K562 (cell line): ENCODE data around the gene USP10. TPM values are rescaled to one million over a fixed set of nuclear protein-coding genes. Genes with fewer than 3 reads are reported as not detected.
A peak's percentile ranks its signal among the peaks of the same experiment; 100 is the strongest.

Experiments used
- ATAC-seq: fragments of 200-7000 bp; cut with Tn5 transposase; 3 replicates; pipeline ENCODE4 v1.9.1; 2020; ENCODE audit warnings: moderate library complexity
- BruUV-seq: library from RNA; stranded (reverse); fragments of 400-500 nt; replicated peaks from 2 replicates; lab custom pipeline; 2021; lab: Mats Ljungman, UMichigan
- CTCF ChIA-PET: fragments of 300-600 bp; formaldehyde crosslinking; extraction: SDS; loops from one replicate; lab custom pipeline; 2021; ENCODE audit warnings: low intra/inter-chr PET ratio; lab: Yijun Ruan, JAX
- POLR2A ChIA-PET: fragments of 300-600, 350-650 bp; sonication (Branson Sonifier 250); formaldehyde crosslinking; extraction: SDS; loops from one replicate; lab custom pipeline; 2021; ENCODE audit warnings: antibody characterized with exemption, inconsistent platforms; lab: Yijun Ruan, JAX
- DNase-seq, 4 experiments: peaks; one replicate each; pipeline versions ENCODE4 v3.0.0 to v3.0.0-alpha.2; 2011 to 2018; ENCODE audit warnings: low spot score in 3 of 4, mixed read lengths in 3 of 4; ENCODE audit errors: extremely low read depth in 1 of 4
- FAIRE-seq: peaks from 2 replicates; lab custom pipeline; 2011; peaks lifted over from hg19 to GRCh38; lab: Jason Lieb, UNC
- H2AFZ ChIP-seq: 2 replicates; pipeline ENCODE4 v1.6.0; 2011; ENCODE audit warnings: low read depth, low read length, control low read depth, inconsistent platforms
- H3K27ac ChIP-seq: fragments of 200-600 bp; 3 replicates; pipeline ENCODE4 v1.8.0; 2011; ENCODE audit warnings: low read depth, mild to moderate bottlenecking, control low read depth, inconsistent platforms, low read length, moderate library complexity, mixed read lengths; ENCODE audit errors: extremely low read depth
- H3K27me3 ChIP-seq, 2 experiments: fragments of 300-600 bp in 1 of 2; 2 replicates in 1 of 2; 3 replicates in 1 of 2; pipeline versions ENCODE4 v1.6.0 to v1.8.0; 2011; ENCODE audit warnings: inconsistent platforms in 2 of 2, low read length in 2 of 2, mild to moderate bottlenecking in 1 of 2, mixed read lengths in 1 of 2, moderate library complexity in 1 of 2; ENCODE audit not compliant: control insufficient read depth in 2 of 2, insufficient read depth in 2 of 2
- H3K36me3 ChIP-seq: fragments of 300-600 bp; 3 replicates; pipeline ENCODE4 v1.8.0; 2011; ENCODE audit warnings: mild to moderate bottlenecking, low read length, inconsistent platforms; ENCODE audit not compliant: control insufficient read depth, insufficient read depth
- H3K4me1 ChIP-seq, 2 experiments: fragments of 200-600 bp in 1 of 2; replicated peaks in 1 of 2; 2 replicates in 1 of 2; 3 replicates in 1 of 2; pipeline versions ENCODE4 v1.5.1 to v1.8.0; 2011; ENCODE audit warnings: inconsistent platforms in 2 of 2, low read length in 2 of 2, mild to moderate bottlenecking in 1 of 2, mixed read lengths in 1 of 2, moderate library complexity in 1 of 2; ENCODE audit not compliant: control insufficient read depth in 2 of 2, insufficient read depth in 2 of 2
- H3K4me2 ChIP-seq: 2 replicates; pipeline ENCODE4 v1.6.1; 2011; ENCODE audit warnings: low read length, control low read depth, inconsistent platforms, mixed read lengths; ENCODE audit not compliant: insufficient read depth
- H3K4me3 ChIP-seq: fragments of 200-600 bp; sonication (generic), shearing (Covaris generic); 2 replicates; pipeline ENCODE4 v1.5.1; 2016; ENCODE audit warnings: control low read depth, inconsistent platforms
- H3K79me2 ChIP-seq: fragments of 200-600 bp; 3 replicates; pipeline ENCODE4 v1.8.0; 2011; ENCODE audit warnings: low read length, inconsistent platforms; ENCODE audit not compliant: control insufficient read depth, insufficient read depth
- H3K9ac ChIP-seq, 2 experiments: 2 replicates each; pipeline versions ENCODE4 v1.6.0 to v1.6.1; 2011; ENCODE audit warnings: low read depth in 2 of 2, low read length in 2 of 2, control low read depth in 1 of 2, inconsistent platforms in 1 of 2, mild to moderate bottlenecking in 1 of 2, mixed read lengths in 1 of 2; ENCODE audit not compliant: insufficient read depth in 1 of 2
- H3K9me1 ChIP-seq: one replicate; pipeline ENCODE4 v1.6.0; 2011; ENCODE audit warnings: inconsistent platforms, mild to moderate bottlenecking, low read length, moderate library complexity; ENCODE audit not compliant: control insufficient read depth, insufficient read depth
- H3K9me3 ChIP-seq: replicated peaks from 2 replicates; pipeline ENCODE4 v1.5.1; 2011; ENCODE audit warnings: low read depth, low read length, inconsistent platforms; ENCODE audit not compliant: control insufficient read depth, insufficient read depth
- H4K20me1 ChIP-seq: replicated peaks from 2 replicates; pipeline ENCODE4 v1.6.1; 2011; ENCODE audit warnings: low read length, inconsistent platforms, mixed read lengths; ENCODE audit not compliant: control insufficient read depth, insufficient read depth
- IFI16 ChIP-seq: fragments of 250-450 bp; sonication (Bioruptor Pico); IDR thresholded peaks from 2 replicates; pipeline ENCODE4 v2.1.2; 2022; ENCODE audit warnings: mild to moderate bottlenecking, inconsistent platforms
- MYBL2 ChIP-seq, 2 experiments: fragments of 450-650 bp in 1 of 2; sonication (generic) in 1 of 2; formaldehyde crosslinking in 1 of 2; IDR thresholded peaks; 2 replicates each; pipeline versions ENCODE4 v1.6.1 to v1.8.1; 2017 to 2022; ENCODE audit warnings: borderline replicate concordance in 1 of 2, inconsistent platforms in 1 of 2, low read depth in 1 of 2, mild to moderate bottlenecking in 1 of 2, missing genetic modification reagents in 1 of 2, moderate library complexity in 1 of 2
- NR2C1 ChIP-seq, 2 experiments: fragments of 450-650 bp; IDR thresholded peaks; 2 replicates each; pipeline ENCODE4 v1.6.1; 2017; ENCODE audit warnings: mild to moderate bottlenecking in 2 of 2, antibody characterized with exemption in 1 of 2, inconsistent platforms in 1 of 2, missing compliant biosample characterization in 1 of 2, missing genetic modification characterization in 1 of 2
- PHF20 ChIP-seq: fragments of 450-650 bp; IDR thresholded peaks from 2 replicates; pipeline ENCODE4 v1.6.1; 2018; ENCODE audit not compliant: partially characterized antibody
- ZFPM2 ChIP-seq: fragments of 250-450 bp; sonication (Bioruptor Pico); IDR thresholded peaks from 2 replicates; pipeline ENCODE4 v1.5.1; 2022; ENCODE audit warnings: mild to moderate bottlenecking
- ZNF384 ChIP-seq: IDR thresholded peaks from 2 replicates; pipeline ENCODE4 v1.6.1; 2012; ENCODE audit warnings: low read depth, low read length, improper control_type of control experiment
- ZNF584 ChIP-seq: fragments of 200-800 bp; sonication (Bioruptor generic); IDR thresholded peaks from 2 replicates; pipeline ENCODE4 v1.6.1; 2016; ENCODE audit warnings: low read depth, mild to moderate bottlenecking, missing genetic modification characterization, missing compliant biosample characterization
- WGBS: fragments of 100-300 bp; shearing (Covaris generic); methylation state at CpG from one replicate; pipeline ENCODE4 v1.1.6; 2016; ENCODE audit warnings: low coverage, mixed read lengths; ENCODE audit not compliant: insufficient coverage; ENCODE audit errors: missing lambda C conversion rate; 5-methylcytosine and 5-hydroxymethylcytosine counted together
- in situ Hi-C: fragments of 300-500 bp; cut with MboI; formaldehyde crosslinking; loops from 4 replicates; pipeline ENCODE4 v1.15.0; 2018; ENCODE audit warnings: inconsistent platforms, mixed read lengths
- intact Hi-C: fragments of 100-400 bp; cut with micrococcal nuclease; formaldehyde crosslinking; loops from 2 replicates; pipeline ENCODE4 v1.14.2; 2022
- polyA plus RNA-seq, 8 experiments: library from polyadenylated mRNA; depleted of rRNA in 4 of 8; stranded (reverse) in 5 of 8; unstranded in 3 of 8; fragments of >200 nt; fragmentation: Nextera tagmentation in 2 of 8; fragmentation: Illumina TruSeq in 1 of 8; extraction: Ambion mirVana in 2 of 8; extraction: Trizol in 1 of 8; gene quantifications; 2 replicates each; pipeline versions ENCODE4 v1.2.1 to v1.2.3, GENCODE V29; 2011 to 2014; ENCODE audit warnings: inconsistent platforms in 1 of 8, missing spikeins in 1 of 8
- total RNA-seq, 7 experiments: library from RNA; depleted of rRNA in 6 of 7; stranded (reverse); fragments of >200 nt in 6 of 7; fragmentation: Illumina TruSeq in 2 of 7; extraction: Trizol in 2 of 7; gene quantifications; 2 replicates each; pipeline versions ENCODE4 v1.2.1 to v1.2.3, GENCODE V29; 2011 to 2021; ENCODE audit warnings: low replicate concordance in 1 of 7
- TF ChIP-seq, protein P1 (sequence below): IDR thresholded peaks from 2 replicates; pipeline ENCODE4 v1.6.1; 2011; ENCODE audit warnings: borderline replicate concordance, low read depth, mild to moderate bottlenecking, moderate library complexity, low read length; ENCODE audit not compliant: insufficient read depth, poor library complexity, severe bottlenecking

The USP10 gene
- total and polyA plus RNA-seq, 9 of the 15 experiments (the other 6 are each of a cell fraction or from before 2014, with no cell fraction given): 61.7 to 197 (median 116) TPM

- H2AFZ ChIP-seq: no peak overlapping the region; the same call in 1 of the 2 replicates
- ATAC-seq (no peak), FAIRE-seq (peak; percentile 11), DNase-seq (no peak)
- WGBS: 52% methylated on average over 6 of the region's 6 CpGs
- H3K9me1 ChIP-seq: no peaks in the 10 kb centered on the region
- no TSS peak for BruUV-seq
- in situ Hi-C loops: no loop called here
- H3K9me3 ChIP-seq: 0 out of 2 replicates have a peak, but pooled peaks cover 5% of the 10 kb centered on the region
- peaks cover 0 to 10% of the 10 kb centered on the region in 2 experiments; a peak in 4 of 5 replicates for H3K4me1 ChIP-seq
- intact Hi-C loops: no loop called here
- ChIA-PET CTCF (interaction anchor here (0.6 kb wide), 1 partner anchor 11 kb away, joined by 5 read pairs; no protein-coding TSS in a partner anchor), POLR2A (interaction anchor here (0.6 to 1.4 kb wide), 3 partner anchors 14 to 247 kb away, joined by 3 read pairs; no protein-coding TSS in a partner anchor)
- no peak overlapping the region for H3K4me3 ChIP-seq
- no peak for TF ChIP-seq MYBL2 (IDR thresholded peaks at IDR 0.05; ENCODE audit: low read depth)
- no peak for TF ChIP-seq MYBL2 (CRISPR knock-in tag; IDR thresholded peaks at IDR 0.05; ENCODE audit: borderline replicate concordance)
- peak; percentile 38; the same call in 1 of the 2 replicates for TF ChIP-seq ZNF384
- no peak for TF ChIP-seq NR2C1 (IDR thresholded peaks at IDR 0.05)
- no peak for TF ChIP-seq NR2C1 (tag; IDR thresholded peaks at IDR 0.05)
- no peak for TF ChIP-seq IFI16 (CRISPR knock-in tag)
- TF ChIP-seq PHF20: no peak
- TF ChIP-seq ZFPM2 (CRISPR knock-in tag): no peak
- TF ChIP-seq, protein P1, sequence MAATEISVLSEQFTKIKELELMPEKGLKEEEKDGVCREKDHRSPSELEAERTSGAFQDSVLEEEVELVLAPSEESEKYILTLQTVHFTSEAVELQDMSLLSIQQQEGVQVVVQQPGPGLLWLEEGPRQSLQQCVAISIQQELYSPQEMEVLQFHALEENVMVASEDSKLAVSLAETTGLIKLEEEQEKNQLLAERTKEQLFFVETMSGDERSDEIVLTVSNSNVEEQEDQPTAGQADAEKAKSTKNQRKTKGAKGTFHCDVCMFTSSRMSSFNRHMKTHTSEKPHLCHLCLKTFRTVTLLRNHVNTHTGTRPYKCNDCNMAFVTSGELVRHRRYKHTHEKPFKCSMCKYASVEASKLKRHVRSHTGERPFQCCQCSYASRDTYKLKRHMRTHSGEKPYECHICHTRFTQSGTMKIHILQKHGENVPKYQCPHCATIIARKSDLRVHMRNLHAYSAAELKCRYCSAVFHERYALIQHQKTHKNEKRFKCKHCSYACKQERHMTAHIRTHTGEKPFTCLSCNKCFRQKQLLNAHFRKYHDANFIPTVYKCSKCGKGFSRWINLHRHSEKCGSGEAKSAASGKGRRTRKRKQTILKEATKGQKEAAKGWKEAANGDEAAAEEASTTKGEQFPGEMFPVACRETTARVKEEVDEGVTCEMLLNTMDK: no peak
- no peak for TF ChIP-seq ZNF584 (CRISPR knock-in tag)
- H4K20me1 ChIP-seq: no peaks in the 10 kb centered on the region
- no peak overlapping the region for H3K27ac ChIP-seq
- H3K36me3 ChIP-seq: no peaks in the 10 kb centered on the region
- H3K9ac ChIP-seq: no peak overlapping the region
- H3K27me3 ChIP-seq: peaks cover 4 to 5% of the 10 kb centered on the region in 2 experiments; a peak in 2 of 5 replicates
- H3K4me2 ChIP-seq: no peak overlapping the region
- no peaks in the 10 kb centered on the region for H3K79me2 ChIP-seq
Observed at GRCh38 chr16:84687715-84688114, 12.1 kb upstream of the USP10 start.
